HCT116 (cell line): ENCODE results near the gene SIRPA. TPM values are rescaled to one million over a fixed set of nuclear protein-coding genes. Genes with fewer than 3 reads are reported as not detected.

ENCODE experiments used
- ATAC-seq: fragments of 200-7000 bp; cut with Tn5 transposase; 2 replicates; pipeline ENCODE4 v1.9.1; 2020; ENCODE audit warnings: mild to moderate bottlenecking, moderate library complexity
- BruUV-seq: library from RNA; stranded (reverse); fragments of 400-500 nt; replicated peaks from 2 replicates; lab custom pipeline; 2021; lab: Mats Ljungman, UMichigan
- CTCF ChIA-PET: fragments of 300-600 bp; sonication (Branson Sonifier 250); formaldehyde crosslinking; loops from one replicate; lab custom pipeline; 2021; ENCODE audit warnings: antibody characterized with exemption; lab: Charles Lee
- POLR2A ChIA-PET: fragments of 300-600, 350-600 bp; sonication (Branson Sonifier 250); formaldehyde crosslinking; loops from one replicate; lab custom pipeline; 2021; ENCODE audit warnings: antibody characterized with exemption; lab: Charles Lee
- RAD21 ChIA-PET, 2 experiments: fragments of 300-600 bp; sonication (Branson Sonifier 250); formaldehyde crosslinking; loops; one replicate each; lab custom pipeline; 2023; ENCODE audit warnings: low total read pairs in 2 of 2; ENCODE audit not compliant: uncharacterized antibody in 2 of 2, unreplicated experiment in 2 of 2, low non-redundant PET in 1 of 2; lab: Charles Lee
- DNase-seq: peaks from one replicate; pipeline ENCODE4 v3.0.0-alpha.2; 2010; ENCODE audit warnings: low read depth, low spot score
- H2AFZ ChIP-seq: fragments of 200-600 bp; shearing (Covaris generic), sonication (generic); 2 replicates; pipeline ENCODE4 v1.6.1; 2017; ENCODE audit warnings: low read depth, mixed run types, mixed read lengths, antibody characterized with exemption, low read length; ENCODE audit not compliant: poor library complexity, severe bottlenecking
- H3K27ac ChIP-seq: 2 replicates; pipeline ENCODE4 v1.5.1; 2012; ENCODE audit warnings: low read depth, low read length
- H3K27me3 ChIP-seq: fragments of 200-600 bp; sonication (generic); 2 replicates; pipeline ENCODE4 v1.6.1; 2016; ENCODE audit warnings: mixed run types, low read length, mixed read lengths; ENCODE audit not compliant: insufficient read depth
- H3K36me3 ChIP-seq, 2 experiments: fragments of 200-500 bp in 1 of 2; fragments of 200-600 bp in 1 of 2; sonication (Bioruptor generic) in 1 of 2; sonication (generic) in 1 of 2; 2 replicates each; pipeline versions ENCODE4 v1.5.1 to v1.6.1; 2014 to 2016; ENCODE audit warnings: low read length in 2 of 2, inconsistent platforms in 1 of 2, mixed read lengths in 1 of 2, mixed run types in 1 of 2; ENCODE audit not compliant: insufficient read depth in 2 of 2, control insufficient read depth in 1 of 2
- H3K4me1 ChIP-seq, 2 experiments: fragments of 200-600 bp in 1 of 2; sonication (generic) in 1 of 2; 2 replicates each; pipeline versions ENCODE4 v1.5.1 to v1.6.1; 2012 to 2017; ENCODE audit warnings: low read length in 2 of 2, inconsistent platforms in 1 of 2, mild to moderate bottlenecking in 1 of 2, mixed read lengths in 1 of 2, mixed run types in 1 of 2, moderate library complexity in 1 of 2; ENCODE audit not compliant: insufficient read depth in 2 of 2, control insufficient read depth in 1 of 2
- H3K4me2 ChIP-seq: fragments of 200-600 bp; sonication (generic); 2 replicates; pipeline ENCODE4 v1.6.1; 2017; ENCODE audit warnings: mixed run types, low read length, mixed read lengths
- H3K4me3 ChIP-seq, 2 experiments: fragments of 200-600 bp in 1 of 2; sonication (generic) in 1 of 2; replicated peaks in 1 of 2; 2 replicates each; pipeline ENCODE4 v1.5.1; 2011 to 2016; ENCODE audit warnings: low read length in 2 of 2, control low read depth in 1 of 2, low read depth in 1 of 2, mild to moderate bottlenecking in 1 of 2, mixed read lengths in 1 of 2, mixed run types in 1 of 2
- H3K79me2 ChIP-seq: fragments of 200-600 bp; sonication (generic); 2 replicates; pipeline ENCODE4 v1.6.1; 2017; ENCODE audit warnings: mild to moderate bottlenecking, mixed run types, low read length, moderate library complexity, mixed read lengths; ENCODE audit not compliant: insufficient read depth
- H3K9ac ChIP-seq: fragments of 200-600 bp; sonication (generic); 2 replicates; pipeline ENCODE4 v1.6.1; 2016; ENCODE audit warnings: low read length, mixed read lengths
- H3K9me2 ChIP-seq: fragments of 200-600 bp; sonication (generic), shearing (Covaris generic); 2 replicates; pipeline ENCODE4 v1.6.1; 2017; ENCODE audit warnings: mixed run types, mild to moderate bottlenecking, moderate library complexity; ENCODE audit not compliant: insufficient read depth
- H3K9me3 ChIP-seq, 2 experiments: fragments of 200-500 bp in 1 of 2; fragments of 200-600 bp in 1 of 2; sonication (Bioruptor generic) in 1 of 2; sonication (generic) in 1 of 2; 2 replicates each; pipeline ENCODE4 v1.6.1; 2014 to 2017; ENCODE audit warnings: low read length in 2 of 2, mixed read lengths in 2 of 2, inconsistent platforms in 1 of 2, low read depth in 1 of 2, mild to moderate bottlenecking in 1 of 2, mixed run types in 1 of 2, moderate library complexity in 1 of 2; ENCODE audit not compliant: control insufficient read depth in 1 of 2, insufficient read depth in 1 of 2
- H4K20me1 ChIP-seq: fragments of 200-600 bp; sonication (generic), shearing (Covaris generic); 2 replicates; pipeline ENCODE4 v1.6.1; 2017; ENCODE audit warnings: mixed run types, mild to moderate bottlenecking, moderate library complexity; ENCODE audit not compliant: insufficient read depth
- ATF3 ChIP-seq: IDR thresholded peaks from 2 replicates; pipeline ENCODE4 v1.6.1; 2012
- CBX3 ChIP-seq: IDR thresholded peaks from 2 replicates; pipeline ENCODE4 v1.6.1; 2012; ENCODE audit warnings: low read depth
- EGR1 ChIP-seq: IDR thresholded peaks from 2 replicates; pipeline ENCODE4 v1.6.1; 2012; ENCODE audit warnings: low read depth
- ELF1 ChIP-seq: IDR thresholded peaks from 2 replicates; pipeline ENCODE4 v1.6.1; 2012; ENCODE audit warnings: low read depth, borderline replicate concordance
- EZH2phosphoT487 ChIP-seq: fragments of 200-600 bp; IDR thresholded peaks from 2 replicates; pipeline ENCODE4 v1.6.1; 2018; ENCODE audit warnings: antibody characterized with exemption, borderline replicate concordance
- FOSL1 ChIP-seq: IDR thresholded peaks from 2 replicates; pipeline ENCODE4 v1.6.1; 2012; ENCODE audit warnings: low read depth
- JUND ChIP-seq: IDR thresholded peaks from 2 replicates; pipeline ENCODE4 v1.6.1; 2012
- MAX ChIP-seq: IDR thresholded peaks from 2 replicates; pipeline ENCODE4 v1.6.1; 2012
- POLR2A ChIP-seq: IDR thresholded peaks from 2 replicates; pipeline ENCODE4 v1.7.0; 2011; ENCODE audit warnings: borderline replicate concordance; ENCODE audit not compliant: insufficient read depth, insufficient read length; ENCODE audit errors: extremely low read depth
- POLR2AphosphoS5 ChIP-seq: IDR thresholded peaks from 2 replicates; pipeline ENCODE4 v1.6.1; 2011; ENCODE audit warnings: mild to moderate bottlenecking, low read depth, low read length, moderate library complexity
- RAD21 ChIP-seq: IDR thresholded peaks from 2 replicates; pipeline ENCODE4 v1.6.1; 2012; ENCODE audit warnings: low read depth, mild to moderate bottlenecking
- TCF7L2 ChIP-seq: IDR thresholded peaks from 2 replicates; pipeline ENCODE4 v1.7.0; 2011; ENCODE audit warnings: borderline replicate concordance, inconsistent platforms; ENCODE audit not compliant: insufficient read depth, insufficient read length; ENCODE audit errors: extremely low read depth
- ZBTB33 ChIP-seq: IDR thresholded peaks from 2 replicates; pipeline ENCODE4 v1.6.1; 2011; ENCODE audit warnings: mild to moderate bottlenecking, low read length, moderate library complexity; ENCODE audit not compliant: insufficient replicate concordance; ENCODE audit errors: extremely low read depth
- ZFX ChIP-seq: fragments of 450-650 bp; IDR thresholded peaks from 2 replicates; pipeline ENCODE4 v1.6.1; 2017
- ZNF274 ChIP-seq: fragments of 200-500 bp; sonication (Bioruptor generic); IDR thresholded peaks from 2 replicates; pipeline ENCODE4 v1.6.1; 2014; ENCODE audit warnings: mild to moderate bottlenecking, low read depth, low read length, inconsistent platforms
- intact Hi-C: fragments of 100-400 bp; cut with micrococcal nuclease; formaldehyde crosslinking; loops from 2 replicates; pipeline ENCODE4 v1.10.0; 2022
- total RNA-seq: library from RNA; stranded (reverse); gene quantifications from one replicate; pipeline ENCODE4 v1.2.1, GENCODE V29; 2021; ENCODE audit not compliant: unreplicated experiment

SIRPA gene
- total RNA-seq, 1 experiment from 2014 or later, result 15.3 TPM

GRCh38 chr20:1875183-1875554 lies 20.0 kb upstream of the SIRPA start:
- H3K27me3 ChIP-seq, result no peaks in the 10 kb centered on the region

More at GRCh38 chr20:1875183-1875554, 20.0 kb upstream of the SIRPA start:
- TF ChIP-seq ZNF274 (no peak), CBX3 (no peak), POLR2A (no peak), ZFX (no peak), ELF1 (no peak), EZH2phosphoT487 (no peak), FOSL1 (no peak), TCF7L2 (no peak), POLR2AphosphoS5 (no peak), JUND (no peak), RAD21 (no peak), EGR1 (no peak), ZBTB33 (no peak), ATF3 (no peak), MAX (no peak)
- Histone ChIP-seq H3K9me3 (no peaks in the 10 kb centered on the region), H3K79me2 (no peaks in the 10 kb centered on the region), H3K9ac (no peak overlapping the region), H3K9me2 (no peaks in the 10 kb centered on the region), H3K27ac (no peak overlapping the region), H3K4me3 (no peak overlapping the region), H3K4me1 (peaks cover 0 to 6% of the 10 kb centered on the region in 2 experiments; a peak in 1 of 4 replicates), H2AFZ (no peak overlapping the region), H3K4me2 (no peak overlapping the region), H4K20me1 (no peaks in the 10 kb centered on the region), H3K36me3 (no peaks in the 10 kb centered on the region)
- CTCF ChIA-PET, result no interaction called here
- RAD21 ChIA-PET, result no interaction called here
- ATAC-seq (no peak), DNase-seq (no peak)
- no TSS peak for BruUV-seq
- intact Hi-C loops, result no loop called here
- POLR2A ChIA-PET, result no interaction called here
